HG02798 (cell line): Measurements from ENCODE around the gene TBX21.

Experiments used
- ATAC-seq: cut with Tn5 transposase; IDR thresholded peaks from one replicate; pipeline ENCODE4 v1.9.1; 2021; ENCODE audit warnings: mild to moderate bottlenecking; ENCODE audit not compliant: unreplicated experiment, poor library complexity

Gene TBX21, protein sequence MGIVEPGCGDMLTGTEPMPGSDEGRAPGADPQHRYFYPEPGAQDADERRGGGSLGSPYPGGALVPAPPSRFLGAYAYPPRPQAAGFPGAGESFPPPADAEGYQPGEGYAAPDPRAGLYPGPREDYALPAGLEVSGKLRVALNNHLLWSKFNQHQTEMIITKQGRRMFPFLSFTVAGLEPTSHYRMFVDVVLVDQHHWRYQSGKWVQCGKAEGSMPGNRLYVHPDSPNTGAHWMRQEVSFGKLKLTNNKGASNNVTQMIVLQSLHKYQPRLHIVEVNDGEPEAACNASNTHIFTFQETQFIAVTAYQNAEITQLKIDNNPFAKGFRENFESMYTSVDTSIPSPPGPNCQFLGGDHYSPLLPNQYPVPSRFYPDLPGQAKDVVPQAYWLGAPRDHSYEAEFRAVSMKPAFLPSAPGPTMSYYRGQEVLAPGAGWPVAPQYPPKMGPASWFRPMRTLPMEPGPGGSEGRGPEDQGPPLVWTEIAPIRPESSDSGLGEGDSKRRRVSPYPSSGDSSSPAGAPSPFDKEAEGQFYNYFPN

DNA sequence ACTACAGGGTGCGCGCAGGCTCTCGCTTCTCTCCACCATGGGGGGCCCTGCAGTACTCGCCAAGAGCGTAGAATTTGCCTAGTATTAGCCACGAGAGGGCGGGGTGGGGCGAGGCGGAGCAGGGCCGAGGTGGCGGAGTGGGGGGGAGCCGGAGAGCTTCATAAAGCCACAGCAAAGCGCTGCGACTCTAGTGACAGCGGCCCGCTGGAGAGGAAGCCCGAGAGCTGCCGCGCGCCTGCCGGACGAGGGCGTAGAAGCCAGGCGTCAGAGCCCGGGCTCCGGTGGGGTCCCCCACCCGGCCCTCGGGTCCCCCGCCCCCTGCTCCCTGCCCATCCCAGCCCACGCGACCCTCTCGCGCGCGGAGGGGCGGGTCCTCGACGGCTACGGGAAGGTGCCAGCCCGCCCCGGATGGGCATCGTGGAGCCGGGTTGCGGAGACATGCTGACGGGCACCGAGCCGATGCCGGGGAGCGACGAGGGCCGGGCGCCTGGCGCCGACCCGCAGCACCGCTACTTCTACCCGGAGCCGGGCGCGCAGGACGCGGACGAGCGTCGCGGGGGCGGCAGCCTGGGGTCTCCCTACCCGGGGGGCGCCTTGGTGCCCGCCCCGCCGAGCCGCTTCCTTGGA, at the start of gene TBX21:
TBX21 (plus strand) TSS at position 190 of the 627 bp plus-strand sequence; CDS start at position 409, 219 bp downstream.
- peak; percentile 60 for ATAC-seq

DNA sequence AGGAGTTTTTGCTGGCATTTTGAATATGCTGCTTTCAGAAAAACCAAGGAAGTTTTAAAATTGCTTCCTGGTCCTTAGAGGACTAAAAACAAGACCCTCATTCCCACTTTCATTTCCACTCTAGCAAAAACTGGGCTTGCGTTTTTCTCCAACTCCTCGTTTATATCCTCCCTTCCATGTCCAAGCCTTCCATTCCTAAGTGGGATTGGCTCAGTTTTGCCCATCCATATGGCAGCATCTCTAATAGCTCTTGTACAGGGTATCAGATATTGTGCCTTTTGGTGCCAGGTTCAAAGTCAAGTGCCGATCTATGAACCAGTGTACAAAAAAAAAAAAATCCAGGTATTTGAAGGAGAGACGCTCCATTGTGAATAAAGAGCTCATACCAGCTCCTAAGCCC, 49.0 kb upstream of the TBX21 start:
- ATAC-seq: no peak

DNA sequence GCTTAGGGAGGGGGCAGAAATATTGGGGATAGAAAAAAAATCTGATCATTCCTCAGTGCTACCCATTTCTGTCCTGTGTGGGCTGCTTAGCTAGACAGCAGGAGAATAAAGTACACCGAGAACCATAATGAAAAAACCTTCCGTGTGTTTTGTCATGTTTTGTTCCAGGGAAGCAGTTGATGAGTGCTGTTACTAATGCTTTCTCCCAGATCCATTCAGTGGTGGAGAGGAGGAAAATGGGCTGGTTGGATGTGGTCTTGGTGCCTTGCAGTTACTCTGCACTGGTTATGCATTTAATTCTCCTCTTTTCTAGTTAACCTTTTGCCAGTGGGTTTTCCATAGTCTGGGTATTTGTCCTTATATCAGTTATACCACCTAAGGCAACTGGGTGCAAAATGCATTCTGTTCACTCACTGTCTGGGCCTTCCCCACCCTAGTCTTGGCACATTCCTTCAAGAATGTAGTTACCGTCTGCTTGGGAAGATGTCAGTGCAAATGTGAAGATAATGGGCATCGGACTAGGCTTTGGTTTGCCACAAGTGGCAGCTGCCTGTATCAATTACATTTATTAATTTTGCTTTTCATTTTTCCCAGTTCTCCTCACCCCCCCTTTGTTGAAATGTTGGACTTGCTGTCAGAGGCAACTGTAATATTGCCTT, 48.4 kb upstream of the TBX21 start:
- ATAC-seq: no peak

DNA sequence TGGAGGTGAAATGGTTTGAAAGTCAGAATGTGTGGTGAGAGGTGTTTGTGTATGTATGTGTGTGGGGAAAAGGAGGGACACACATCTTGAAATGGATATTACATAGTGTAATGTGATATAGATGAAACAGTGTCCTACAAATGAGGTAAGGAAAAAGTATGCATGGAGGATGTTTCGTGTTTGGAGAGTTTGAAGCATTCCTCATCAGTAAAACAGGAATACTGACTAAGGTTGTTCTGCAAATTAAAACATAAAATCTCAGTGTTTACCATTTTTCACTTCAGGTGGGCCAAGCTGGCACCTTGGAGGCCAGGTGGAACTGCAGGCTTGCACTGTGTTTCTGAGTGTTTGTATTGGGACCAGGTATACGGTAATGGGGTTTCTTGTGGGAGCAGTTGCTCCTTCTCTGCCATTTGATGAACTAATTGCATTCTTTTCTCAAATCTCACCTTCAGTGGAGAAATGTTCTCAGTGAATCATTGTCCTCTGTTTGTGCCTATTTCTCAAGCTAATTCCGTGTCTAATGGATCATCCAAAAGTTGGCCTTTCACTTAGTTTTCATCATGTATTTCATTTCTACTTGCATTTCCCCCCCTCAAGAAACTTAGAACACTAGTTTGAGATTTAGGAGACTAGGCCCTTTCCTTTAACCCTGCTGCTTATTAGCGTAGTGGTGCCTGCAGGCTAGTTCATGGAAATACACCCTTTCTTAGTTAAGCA, 47.3 kb upstream of the TBX21 start:
- ATAC-seq: no peak

DNA sequence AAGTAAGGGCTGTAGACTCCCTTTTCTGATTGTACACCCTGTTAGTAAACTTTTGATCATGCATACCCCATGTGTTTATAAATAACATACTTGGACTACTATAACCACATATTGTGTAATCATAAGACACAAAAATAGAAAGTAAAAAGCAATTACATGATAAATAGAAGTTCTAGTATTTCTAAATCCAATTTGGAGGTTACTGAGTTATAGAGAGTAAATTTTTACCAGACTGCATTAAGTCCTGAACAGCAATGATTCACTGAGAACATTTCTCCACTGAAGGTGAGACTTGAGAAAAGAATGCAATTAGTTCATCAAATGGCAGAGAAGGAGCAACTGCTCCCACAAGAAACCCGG, 46.8 kb upstream of the TBX21 start:
- ATAC-seq: no peak

DNA sequence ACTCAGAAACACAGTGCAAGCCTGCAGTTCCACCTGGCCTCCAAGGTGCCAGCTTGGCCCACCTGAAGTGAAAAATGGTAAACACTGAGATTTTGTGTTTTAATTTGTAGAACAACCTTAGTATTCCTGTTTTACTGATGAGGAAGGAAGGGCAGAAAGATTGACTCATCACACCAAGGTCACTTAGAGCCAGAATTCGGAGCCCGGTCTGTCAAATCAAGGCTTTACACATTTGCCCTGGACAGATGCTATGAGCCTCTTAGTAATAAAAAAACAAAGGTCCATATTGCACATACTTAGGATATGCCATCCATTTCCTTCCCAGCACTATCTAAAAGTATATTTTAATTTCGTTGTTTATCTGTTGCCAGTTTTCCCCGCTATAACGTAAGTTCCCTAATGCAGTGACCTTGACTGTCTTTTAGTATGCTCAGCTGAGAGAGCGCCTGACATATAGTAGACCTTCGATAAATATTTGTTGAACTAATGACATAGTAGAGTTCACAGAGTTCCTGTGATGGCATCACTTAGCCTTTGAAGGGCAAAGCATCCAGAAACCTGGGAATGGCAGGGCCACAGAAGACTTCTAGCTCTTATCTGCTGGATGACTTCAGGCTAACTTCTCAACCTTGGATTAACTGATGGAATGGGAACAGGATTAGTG, 46.2 kb upstream of the TBX21 start:
- ATAC-seq: no peak

DNA sequence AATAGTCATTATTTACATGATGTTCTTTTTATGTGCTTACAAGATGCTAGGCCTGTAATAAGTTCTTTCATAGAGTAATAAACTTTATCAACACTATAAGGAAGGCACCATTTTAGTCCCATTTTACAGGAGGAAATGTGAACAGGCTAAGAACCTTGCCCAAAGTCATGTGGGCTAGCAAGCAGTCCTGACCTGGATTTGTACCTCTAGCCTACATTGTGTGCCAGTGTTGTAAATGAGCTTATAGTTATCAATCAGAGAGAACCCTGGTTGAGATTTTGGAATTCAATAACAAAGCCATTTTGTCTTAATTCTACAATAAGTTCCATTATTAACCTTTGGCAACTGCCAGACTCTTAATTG, 45.7 kb upstream of the TBX21 start:
- no peak for ATAC-seq

DNA sequence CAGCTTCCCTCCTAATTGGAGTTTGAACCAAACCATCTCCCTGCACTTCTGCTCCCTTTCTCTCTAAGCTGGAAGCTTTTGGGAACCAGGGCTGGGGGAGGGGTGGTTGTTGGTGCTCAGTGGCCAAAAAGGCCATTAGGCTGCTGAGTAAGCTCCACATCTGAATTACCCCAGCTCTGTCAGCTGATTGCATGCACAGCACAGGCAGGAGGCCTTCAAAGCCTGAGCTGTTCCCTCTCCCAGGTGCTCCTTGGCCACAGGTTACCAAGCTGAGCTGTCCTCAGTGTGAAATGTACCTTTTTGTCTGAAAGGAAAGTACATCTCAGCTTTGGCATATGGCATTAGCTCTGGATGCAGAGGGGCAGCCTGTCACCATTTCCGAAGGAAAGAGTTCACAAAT, 45.3 kb upstream of the TBX21 start:
- ATAC-seq: no peak

DNA sequence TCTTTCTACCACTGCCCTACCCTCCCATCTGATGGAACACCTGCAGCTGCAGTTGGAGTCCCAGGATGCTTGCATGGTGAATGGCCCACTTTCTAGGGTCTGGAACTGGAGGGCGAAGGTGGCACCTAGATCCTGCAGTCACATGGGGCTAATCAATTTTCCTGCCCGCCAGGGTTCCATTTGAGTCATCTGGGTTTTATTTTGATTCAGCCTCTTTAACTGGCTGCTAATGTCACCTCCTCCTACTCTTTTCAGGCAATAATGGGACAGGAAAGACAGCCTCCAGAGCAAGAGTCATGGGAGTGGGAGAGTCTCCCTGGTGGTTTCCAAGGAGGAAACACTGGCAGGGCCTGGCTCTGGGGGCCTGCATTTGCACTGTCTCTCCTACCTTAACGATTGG, 42.9 kb upstream of the TBX21 start:
- no peak for ATAC-seq

DNA sequence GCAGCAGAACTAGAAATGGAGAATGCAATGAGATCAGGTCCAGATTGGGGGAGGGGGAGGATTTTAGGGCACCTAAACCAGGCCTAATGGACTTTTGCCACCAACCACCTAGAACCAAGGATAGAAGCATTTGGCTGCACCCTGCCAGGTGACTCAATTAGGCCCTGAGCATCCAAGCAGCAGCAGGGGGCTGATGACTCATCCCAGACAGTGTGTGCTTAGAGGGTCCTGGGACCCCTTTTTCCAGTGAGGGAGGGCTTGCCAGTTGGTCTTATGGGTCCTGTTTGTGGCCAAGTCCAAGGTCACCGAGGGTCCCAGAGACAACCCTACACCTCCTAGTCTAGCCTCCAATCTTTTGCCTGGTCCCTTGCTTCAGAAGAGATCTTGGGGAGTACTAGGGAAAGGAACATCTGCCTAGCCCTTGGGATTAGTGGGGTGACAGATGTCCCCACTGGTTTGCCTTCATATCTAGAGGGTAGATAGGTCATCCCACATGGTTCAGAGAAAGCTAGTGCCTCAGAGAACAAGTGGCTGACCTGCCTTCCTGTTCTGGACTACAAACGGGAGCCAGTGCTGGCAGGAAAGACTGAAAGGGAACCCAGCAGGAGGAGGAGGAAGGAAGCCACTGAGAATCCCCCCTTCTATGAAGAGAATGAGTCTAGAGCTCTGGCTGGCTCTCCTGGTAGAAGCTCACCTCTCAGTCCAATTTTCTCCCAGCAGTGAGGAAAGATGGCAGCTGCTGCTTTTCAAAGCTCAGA, 40.7 kb upstream of the TBX21 start:
- no peak for ATAC-seq

DNA sequence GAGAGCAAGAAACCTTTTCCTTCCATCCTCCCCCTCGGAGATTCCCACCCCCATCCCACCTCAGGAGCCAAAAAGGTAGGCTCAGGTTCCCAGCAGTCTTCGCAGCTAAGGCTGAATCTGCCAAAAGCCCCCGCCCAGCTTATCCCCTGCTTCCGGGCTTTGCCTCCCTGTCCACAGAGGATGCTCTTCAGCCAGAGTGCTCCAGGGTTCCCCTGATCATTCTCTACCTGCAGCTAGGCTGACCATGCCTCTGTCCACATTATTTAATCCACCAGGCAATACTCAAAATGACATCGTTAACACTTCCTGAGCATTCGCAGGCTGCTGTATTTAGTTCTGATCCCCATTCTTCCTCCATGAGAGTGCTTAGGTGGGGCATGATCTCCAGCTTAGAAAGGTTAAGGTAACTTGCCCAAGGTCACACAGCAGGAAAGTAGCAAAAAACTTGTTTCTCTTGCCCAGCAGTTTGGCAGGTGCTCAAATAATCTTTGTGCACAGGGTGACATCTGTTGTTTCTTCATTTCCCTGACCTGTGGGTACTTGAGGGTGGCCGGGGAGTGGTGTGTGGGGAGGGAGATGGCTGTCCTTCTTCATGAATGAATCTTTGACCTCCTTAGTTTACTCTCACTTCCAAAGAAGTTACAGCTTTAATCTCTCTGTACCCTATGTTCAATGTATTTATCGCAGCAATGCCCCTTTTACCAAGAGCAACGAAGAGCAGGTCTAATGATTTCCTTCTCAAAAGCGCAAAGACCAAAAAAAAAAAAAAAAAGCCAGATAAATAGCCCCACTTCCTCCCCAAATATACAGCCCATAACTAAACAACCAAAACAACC, 39.9 kb upstream of the TBX21 start:
- no peak for ATAC-seq

DNA sequence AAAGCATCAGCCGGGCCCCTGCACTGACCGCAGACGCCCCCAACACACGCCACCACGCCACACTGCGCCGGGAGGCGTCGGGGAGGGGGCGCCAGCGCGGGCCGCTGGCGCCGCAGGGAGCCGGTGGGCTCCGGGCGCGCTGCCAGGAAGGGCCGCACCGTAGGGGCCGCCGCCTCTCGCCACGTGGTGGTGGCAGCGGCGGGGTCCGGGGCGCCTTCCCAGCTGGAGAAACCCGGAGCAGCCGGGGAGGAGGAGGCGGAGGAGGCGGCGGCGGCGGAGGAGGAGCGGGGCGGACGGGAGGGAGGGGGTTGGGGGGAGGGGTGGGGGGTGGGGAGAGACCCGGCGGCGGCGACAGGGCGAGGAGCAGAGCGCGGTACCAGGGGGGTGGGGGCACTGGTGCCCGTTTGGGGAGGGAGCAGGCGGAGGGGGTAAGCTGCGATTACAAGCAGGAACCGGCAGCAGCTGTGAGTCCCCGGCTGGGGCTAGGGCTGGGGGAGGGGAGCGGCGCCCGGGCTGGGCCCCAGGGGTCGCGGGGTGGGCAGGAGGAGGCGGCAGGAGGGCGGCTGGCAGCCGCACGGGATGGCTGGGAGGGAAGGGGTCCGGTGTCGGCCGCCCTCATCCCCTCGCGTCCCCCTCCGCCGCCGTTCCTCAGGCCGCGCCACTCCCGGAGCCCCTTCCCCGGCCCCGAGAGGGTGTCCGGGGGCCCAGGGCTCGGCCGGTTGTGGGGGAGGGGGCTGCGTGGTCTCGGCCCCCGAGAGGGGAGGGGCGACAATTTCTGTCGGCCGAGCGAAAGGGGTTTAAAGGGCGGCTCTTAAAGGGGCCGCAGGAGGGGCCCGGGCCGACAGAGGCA, 39.1 kb upstream of the TBX21 start, which contains the start of gene TBKBP1:
TBKBP1 (plus strand) TSS at position 431 of the 850 bp plus-strand sequence. CDS start 1,952 bp downstream, outside the sequence.
- ATAC-seq: no peak

DNA sequence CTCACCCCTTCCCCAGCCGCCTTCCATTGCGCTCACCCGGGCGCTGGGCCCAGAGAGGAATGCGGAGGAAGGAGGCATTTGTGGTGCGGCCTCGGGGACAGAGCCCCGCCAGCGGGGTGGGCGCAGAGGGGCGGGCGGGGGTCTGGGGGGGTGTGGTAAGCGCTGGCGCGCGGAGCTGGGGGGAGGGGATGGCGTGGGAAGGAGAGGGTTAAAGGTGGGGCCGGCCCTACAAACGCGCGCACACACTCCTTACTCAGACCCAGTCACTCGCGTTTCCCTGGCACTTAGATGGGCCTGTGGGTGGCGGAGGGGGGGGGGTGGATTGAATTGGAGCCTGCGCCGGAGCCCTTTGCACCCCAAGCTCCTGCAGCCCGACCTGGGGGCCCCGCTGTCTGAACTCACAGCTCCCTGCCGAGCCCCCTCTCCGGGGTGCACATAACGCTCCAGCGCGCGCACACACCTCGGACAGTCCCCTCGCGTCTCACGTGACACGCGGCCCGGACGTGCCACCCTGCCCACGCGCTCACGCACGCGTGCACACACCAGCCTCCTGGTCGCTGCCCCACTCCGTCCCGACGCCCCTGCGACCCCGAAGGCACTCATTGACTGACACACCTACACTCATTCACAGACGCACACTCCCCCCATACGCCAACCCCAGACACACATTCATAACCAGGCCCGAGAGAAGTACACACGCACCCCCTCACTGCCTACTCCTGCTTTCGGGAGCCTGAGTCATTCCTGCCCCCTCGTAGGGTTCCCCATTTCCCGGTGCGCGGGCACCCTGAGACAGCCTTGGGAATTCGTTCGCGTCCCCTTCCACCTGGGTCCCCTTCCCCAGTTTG, 38.2 kb upstream of the TBX21 start:
- ATAC-seq: no peak

DNA sequence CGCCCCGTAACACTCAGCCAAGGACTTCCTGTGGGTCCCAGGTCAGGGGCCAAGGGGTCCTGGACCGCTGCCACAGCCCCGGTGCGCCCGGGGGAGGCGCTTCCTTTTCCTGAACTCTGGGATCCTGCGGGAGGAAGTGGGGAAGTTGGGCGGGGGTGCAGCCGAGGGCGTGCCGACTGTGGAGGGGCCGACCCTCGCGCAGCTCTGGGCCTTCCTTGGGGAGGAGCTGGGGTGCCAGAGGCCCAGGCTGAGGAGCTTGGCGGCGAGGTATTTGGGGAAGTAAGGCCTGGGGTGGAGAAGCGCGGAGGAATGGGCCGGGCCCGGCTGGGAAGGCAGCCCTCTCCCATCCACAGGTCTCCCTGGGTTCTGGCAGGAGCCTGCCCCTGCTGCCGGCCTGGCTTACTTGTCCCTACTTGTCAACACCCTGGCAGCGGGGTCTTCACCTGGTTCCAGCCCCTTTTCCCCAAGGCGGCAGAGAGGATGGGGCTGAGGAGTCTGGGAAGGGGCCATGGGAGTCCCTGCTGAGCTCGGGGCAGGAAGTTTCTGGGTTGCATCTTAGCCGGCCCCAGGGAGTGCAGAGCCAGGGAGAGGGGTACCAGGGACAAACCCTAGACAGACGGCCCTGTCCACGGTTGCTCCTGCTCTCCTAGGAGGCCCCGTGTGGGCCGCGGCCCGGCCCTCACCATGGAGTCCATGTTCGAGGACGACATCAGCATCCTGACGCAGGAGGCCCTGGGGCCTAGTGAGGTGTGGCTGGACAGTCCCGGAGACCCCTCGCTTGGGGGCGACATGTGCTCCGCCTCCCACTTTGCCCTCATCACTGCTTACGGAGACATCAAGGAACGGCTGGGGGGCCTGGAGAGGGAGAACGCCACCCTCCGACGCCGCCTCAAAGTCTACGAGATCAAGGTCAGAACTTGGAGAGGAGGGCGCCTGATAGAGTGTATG, 37.3 kb upstream of the TBX21 start:
- no peak for ATAC-seq
